HepG2 (cell line): ENCODE data around the gene RPS6KB1.

ENCODE experiments used
- TAF1 ChIP-seq: sonication (generic); formaldehyde crosslinking; IDR thresholded peaks from 2 replicates; pipeline ENCODE4 v1.4.0; 2020; ENCODE audit warnings: missing genetic modification reagents
- ZBTB21 ChIP-seq: sonication (generic); formaldehyde crosslinking; IDR thresholded peaks from 2 replicates; pipeline ENCODE4 v1.4.0; 2020; ENCODE audit warnings: missing genetic modification reagents
- ZNF670 ChIP-seq: sonication (generic); formaldehyde crosslinking; IDR thresholded peaks from 2 replicates; pipeline ENCODE4 v1.8.0; 2022; ENCODE audit warnings: mild to moderate bottlenecking, missing genetic modification reagents, borderline replicate concordance

GRCh38 chr17:59874376-59874775 lies 18.5 kb upstream of the RPS6KB1 start:
- TF ChIP-seq ZBTB21 (no peak), TAF1 (CRISPR knock-in tag) (no peak), ZNF670 (CRISPR knock-in tag) (no peak)
